ENCODE data around the gene HASPIN.

DNA sequence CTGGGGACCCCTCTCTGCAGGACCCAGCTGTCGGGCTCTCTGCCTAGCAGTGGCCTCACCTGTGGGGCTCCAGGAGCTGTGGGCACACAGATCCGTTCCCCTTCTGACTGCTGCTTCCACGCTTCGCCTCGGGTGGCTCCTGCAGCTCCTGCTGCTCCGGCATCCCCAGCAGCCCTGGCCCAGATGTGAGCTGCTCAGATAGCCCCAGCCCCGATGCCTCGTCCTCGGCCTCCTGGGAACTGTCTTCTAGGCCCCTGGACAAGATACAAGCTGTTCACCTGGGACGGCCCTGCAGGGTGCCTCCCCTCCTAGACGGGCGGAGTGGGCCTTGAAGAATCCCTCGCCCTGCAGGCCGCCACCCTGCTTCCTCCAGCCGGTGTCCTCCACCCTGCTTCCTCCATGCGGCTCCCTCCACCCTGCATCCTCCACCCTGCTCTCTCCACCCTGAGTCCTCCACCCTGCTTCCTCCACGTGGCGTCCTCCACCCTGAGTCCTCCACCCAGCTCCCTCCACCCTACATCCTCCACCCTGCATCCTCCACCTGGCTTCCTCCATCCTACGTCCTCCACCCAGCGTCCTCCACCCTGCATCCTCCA, 44.1 kb upstream of the HASPIN start:
- no peak for TF ChIP-seq CTCF (IDR thresholded peaks at IDR 0.05 in 2 of 3, conservative IDR thresholded peaks at IDR 0.05 in 1 of 3; ENCODE audit: insufficient read depth in 2 of 3, low read depth in 1 of 3, low read length in 3 of 3)
- no peak for TF ChIP-seq SMARCA5 (IDR thresholded peaks at IDR 0.05)
- TF ChIP-seq TAF1 (IDR thresholded peaks at IDR 0.05; ENCODE audit: control insufficient read depth, extremely low read depth, insufficient read depth, low read length, severe bottlenecking): no peak
- no peak for TF ChIP-seq SIN3B (IDR thresholded peaks at IDR 0.05; ENCODE audit: low read depth)
- no peak for TF ChIP-seq NR2F6 (CRISPR knock-in tag; IDR thresholded peaks at IDR 0.05)
- TF ChIP-seq EP300 (IDR thresholded peaks at IDR 0.05; ENCODE audit: low read length): no peak
- no peak for TF ChIP-seq POLR2A (conservative IDR thresholded peaks at IDR 0.05)
- no peak for TF ChIP-seq CCNT2 (IDR thresholded peaks at IDR 0.05; ENCODE audit: borderline replicate concordance, extremely low read depth, insufficient read length, low read depth, low read length)
- TF ChIP-seq, protein P1, sequence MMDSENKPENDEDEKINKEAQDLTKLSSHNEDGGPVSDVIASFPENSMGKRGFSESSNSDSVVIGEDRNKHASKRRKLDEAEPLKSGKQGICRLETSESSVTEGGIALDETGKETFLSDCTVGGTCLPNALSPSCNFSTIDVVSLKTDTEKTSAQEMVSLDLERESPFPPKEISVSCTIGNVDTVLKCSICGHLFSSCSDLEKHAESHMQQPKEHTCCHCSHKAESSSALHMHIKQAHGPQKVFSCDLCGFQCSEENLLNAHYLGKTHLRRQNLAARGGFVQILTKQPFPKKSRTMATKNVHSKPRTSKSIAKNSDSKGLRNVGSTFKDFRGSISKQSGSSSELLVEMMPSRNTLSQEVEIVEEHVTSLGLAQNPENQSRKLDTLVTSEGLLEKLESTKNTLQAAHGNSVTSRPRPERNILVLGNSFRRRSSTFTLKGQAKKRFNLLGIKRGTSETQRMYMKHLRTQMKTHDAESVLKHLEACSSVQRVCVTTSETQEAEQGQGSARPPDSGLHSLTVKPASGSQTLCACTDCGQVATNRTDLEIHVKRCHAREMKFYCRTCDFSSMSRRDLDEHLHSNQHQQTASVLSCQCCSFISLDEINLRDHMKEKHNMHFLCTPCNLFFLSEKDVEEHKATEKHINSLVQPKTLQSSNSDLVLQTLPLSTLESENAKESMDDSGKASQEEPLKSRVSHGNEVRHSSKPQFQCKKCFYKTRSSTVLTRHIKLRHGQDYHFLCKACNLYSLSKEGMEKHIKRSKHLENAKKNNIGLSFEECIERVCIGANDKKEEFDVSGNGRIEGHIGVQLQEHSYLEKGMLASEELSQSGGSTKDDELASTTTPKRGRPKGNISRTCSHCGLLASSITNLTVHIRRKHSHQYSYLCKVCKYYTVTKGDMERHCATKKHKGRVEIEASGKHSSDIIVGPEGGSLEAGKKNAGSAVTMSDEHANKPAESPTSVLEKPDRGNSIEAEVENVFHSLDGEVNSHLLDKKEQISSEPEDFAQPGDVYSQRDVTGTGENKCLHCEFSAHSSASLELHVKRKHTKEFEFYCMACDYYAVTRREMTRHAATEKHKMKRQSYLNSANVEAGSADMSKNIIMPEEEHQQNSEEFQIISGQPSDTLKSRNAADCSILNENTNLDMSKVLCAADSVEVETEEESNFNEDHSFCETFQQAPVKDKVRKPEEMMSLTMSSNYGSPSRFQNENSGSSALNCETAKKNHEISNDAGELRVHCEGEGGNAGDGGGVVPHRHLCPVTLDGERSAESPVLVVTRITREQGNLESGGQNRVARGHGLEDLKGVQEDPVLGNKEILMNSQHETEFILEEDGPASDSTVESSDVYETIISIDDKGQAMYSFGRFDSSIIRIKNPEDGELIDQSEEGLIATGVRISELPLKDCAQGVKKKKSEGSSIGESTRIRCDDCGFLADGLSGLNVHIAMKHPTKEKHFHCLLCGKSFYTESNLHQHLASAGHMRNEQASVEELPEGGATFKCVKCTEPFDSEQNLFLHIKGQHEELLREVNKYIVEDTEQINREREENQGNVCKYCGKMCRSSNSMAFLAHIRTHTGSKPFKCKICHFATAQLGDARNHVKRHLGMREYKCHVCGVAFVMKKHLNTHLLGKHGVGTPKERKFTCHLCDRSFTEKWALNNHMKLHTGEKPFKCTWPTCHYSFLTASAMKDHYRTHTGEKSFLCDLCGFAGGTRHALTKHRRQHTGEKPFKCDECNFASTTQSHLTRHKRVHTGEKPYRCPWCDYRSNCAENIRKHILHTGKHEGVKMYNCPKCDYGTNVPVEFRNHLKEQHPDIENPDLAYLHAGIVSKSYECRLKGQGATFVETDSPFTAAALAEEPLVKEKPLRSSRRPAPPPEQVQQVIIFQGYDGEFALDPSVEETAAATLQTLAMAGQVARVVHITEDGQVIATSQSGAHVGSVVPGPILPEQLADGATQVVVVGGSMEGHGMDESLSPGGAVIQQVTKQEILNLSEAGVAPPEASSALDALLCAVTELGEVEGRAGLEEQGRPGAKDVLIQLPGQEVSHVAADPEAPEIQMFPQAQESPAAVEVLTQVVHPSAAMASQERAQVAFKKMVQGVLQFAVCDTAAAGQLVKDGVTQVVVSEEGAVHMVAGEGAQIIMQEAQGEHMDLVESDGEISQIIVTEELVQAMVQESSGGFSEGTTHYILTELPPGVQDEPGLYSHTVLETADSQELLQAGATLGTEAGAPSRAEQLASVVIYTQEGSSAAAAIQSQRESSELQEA (IDR thresholded peaks at IDR 0.05; ENCODE audit: low read depth): no peak
- TF ChIP-seq NR2C1 (IDR thresholded peaks at IDR 0.05): no peak
- no peak for TF ChIP-seq NR2C1 (tag; IDR thresholded peaks at IDR 0.05)
- no peak for TF ChIP-seq CLOCK (CRISPR knock-in tag; IDR thresholded peaks at IDR 0.05; ENCODE audit: borderline replicate concordance)
